ENCODE data around the gene COL6A2.

DNA sequence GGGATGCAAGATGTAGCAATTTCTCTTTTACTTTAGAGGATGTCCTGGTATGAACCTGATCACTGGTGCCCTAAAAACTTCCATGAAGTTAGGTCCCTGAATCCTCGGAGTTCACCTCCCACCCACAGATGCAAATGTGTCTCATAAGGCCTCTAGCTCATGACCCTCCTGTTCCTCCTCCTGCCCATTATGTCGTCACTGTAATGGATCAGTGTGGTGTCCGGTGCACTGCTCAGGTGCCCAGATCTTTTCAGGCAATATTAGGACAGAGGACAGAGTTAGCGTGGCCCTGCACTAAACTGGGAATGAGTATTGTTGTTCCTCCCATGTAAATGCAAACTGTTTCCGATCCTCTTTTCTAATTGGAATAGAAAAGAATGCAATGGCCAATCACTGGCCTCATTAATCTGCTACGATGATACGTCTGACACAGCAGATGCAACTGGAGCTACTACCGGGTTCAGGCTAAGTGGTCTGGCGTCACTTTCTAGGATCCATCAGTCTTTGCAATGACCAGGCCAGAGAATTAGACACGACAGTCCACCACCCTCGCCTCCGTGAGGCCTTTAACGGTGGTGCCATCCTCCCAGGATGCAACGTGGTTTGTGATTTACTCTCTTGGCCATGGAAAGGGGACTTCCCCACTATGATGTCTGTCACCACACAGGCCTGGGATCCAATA lies 3.4 kb upstream of the COL6A2 start:
- TF ChIP-seq POLR2AphosphoS5 (IDR thresholded peaks at IDR 0.05; ENCODE audit: low read depth, low read length) (no peak), CTCF (IDR thresholded peaks at IDR 0.05 in 2 of 3, conservative IDR thresholded peaks at IDR 0.05 in 1 of 3; ENCODE audit: borderline replicate concordance in 1 of 3, insufficient read depth in 1 of 3, low read depth in 2 of 3, low read length in 2 of 3) (no peak)

All from HCT116 (cell line).